Ovary (tissue), 3 donors: Measurements from ENCODE around the gene KCNH8.

Experiments used
- CTCF ChIP-seq, 3 donors: fragments of 450-650 bp in 2 of 3; fragments of 200-600 bp in 1 of 3; IDR thresholded peaks; one replicate each; pipeline versions ENCODE4 v1.5.1 to v1.8.0; 2016 to 2022; ENCODE audit warnings: antibody characterized with exemption in 3 of 3, mild to moderate bottlenecking in 1 of 3
- EP300 ChIP-seq: sonication (generic); formaldehyde crosslinking; IDR thresholded peaks from one replicate; pipeline ENCODE4 v1.6.1; 2017; ENCODE audit warnings: antibody characterized with exemption
- POLR2A ChIP-seq: fragments of 450-650 bp; IDR thresholded peaks from one replicate; pipeline ENCODE4 v1.6.1; 2017; ENCODE audit warnings: antibody characterized with exemption, mild to moderate bottlenecking, moderate library complexity
- donor health status: DM: no; HTN: no; CAD: no.

GRCh38 chr3:19488939-19489338, 340.6 kb downstream of the KCNH8 start:
- TF ChIP-seq CTCF (IDR thresholded peaks at IDR 0.05) (no peak), EP300 (no peak), POLR2A (no peak)
